ENCODE results near the gene ITPR1. TPM values are rescaled to one million over a fixed set of nuclear protein-coding genes. Genes with fewer than 3 reads are reported as not detected.

The ITPR1 gene
- total RNA-seq, 4 donors from 2014 or later = 210 to 261 (median 232) TPM

GRCh38 chr3:4599612-4600011 is 106.5 kb downstream of the ITPR1 start:
- TF ChIP-seq CTCF (IDR thresholded peaks at IDR 0.05) = no peak
- TF ChIP-seq POLR2A (IDR thresholded peaks at IDR 0.05) = no peak
- DNase-seq = no peak

GRCh38 chr3:4600493-4600892 is 107.3 kb downstream of the ITPR1 start:
- TF ChIP-seq CTCF (IDR thresholded peaks at IDR 0.05) = no peak
- TF ChIP-seq POLR2A (IDR thresholded peaks at IDR 0.05) = no peak
- WGBS, 2 donors = 68 to 90% methylated on average over 6 of the region's 6 CpGs
- Histone ChIP-seq H3K36me3 (no peaks in the 10 kb centered on the region), H3K27ac (no peak overlapping the region), H3K9me3 (no peaks in the 10 kb centered on the region), H3K4me1 (peaks cover 21 to 27% of the 10 kb centered on the region in 2 donors), H3K27me3 (no peaks in the 10 kb centered on the region), H3K4me3 (replicated peaks in 1 of 3) (no peak overlapping the region)
- intact Hi-C loops (cut with DNase I) = no loop called here
- no peak for DNase-seq

More at GRCh38 chr3:4599612-4600011, 106.5 kb downstream of the ITPR1 start:
- Histone ChIP-seq H3K9me3 (no peaks in the 10 kb centered on the region), H3K27ac (no peak overlapping the region), H3K36me3 (no peaks in the 10 kb centered on the region), H3K4me3 (replicated peaks in 1 of 3) (no peak overlapping the region), H3K27me3 (no peaks in the 10 kb centered on the region), H3K4me1 (peaks cover 26 to 32% of the 10 kb centered on the region in 2 donors)
- WGBS, 2 donors = 86 to 88% methylated on average over 4 of the region's 4 CpGs
- intact Hi-C loops (cut with DNase I) = no loop called here

- TF ChIP-seq POLR2A (IDR thresholded peaks at IDR 0.05) (no peak), CTCF (IDR thresholded peaks at IDR 0.05) (no peak)
- Histone ChIP-seq H3K27ac (no peak overlapping the region), H3K4me3 (replicated peaks in 1 of 3) (no peak overlapping the region), H3K36me3 (no peaks in the 10 kb centered on the region), H3K9me3 (no peaks in the 10 kb centered on the region), H3K4me1 (peaks cover 13 to 18% of the 10 kb centered on the region in 2 donors), H3K27me3 (no peaks in the 10 kb centered on the region)
- DNase-seq = no peak
- 82% methylated on average over 3 of the region's 3 CpGs for WGBS, 2 donors
- intact Hi-C loops (cut with DNase I) = no loop called here
These were observed 108.7 kb downstream of the ITPR1 start for GRCh38 chr3:4601892-4602291.

GRCh38 chr3:4604693-4605092 is 111.5 kb downstream of the ITPR1 start:
- intact Hi-C loops (cut with DNase I) = no loop called here
- Histone ChIP-seq H3K9me3 (no peaks in the 10 kb centered on the region), H3K4me1 (peaks cover 5 to 11% of the 10 kb centered on the region in 2 donors), H3K36me3 (no peaks in the 10 kb centered on the region), H3K27ac (no peak overlapping the region), H3K27me3 (no peaks in the 10 kb centered on the region), H3K4me3 (replicated peaks in 1 of 3) (no peak overlapping the region)
- TF ChIP-seq POLR2A (IDR thresholded peaks at IDR 0.05) (no peak), CTCF (IDR thresholded peaks at IDR 0.05) (no peak)
- no peak for DNase-seq
- WGBS, 2 donors = 92 to 95% methylated on average over 5 of the region's 5 CpGs

GRCh38 chr3:4606911-4607310 is 113.8 kb downstream of the ITPR1 start:
- H3K4me1 ChIP-seq = peaks cover 5 to 16% of the 10 kb centered on the region in 2 donors
- TF ChIP-seq CTCF (IDR thresholded peaks at IDR 0.05) (no peak), POLR2A (IDR thresholded peaks at IDR 0.05) (no peak)
- intact Hi-C loops (cut with DNase I) = no loop called here
- no peak overlapping the region for H3K4me3 ChIP-seq (replicated peaks in 1 of 3)
- no peak for DNase-seq
- no peaks in the 10 kb centered on the region for H3K27me3 ChIP-seq
- 60 to 62% methylated on average over 4 of the region's 4 CpGs for WGBS, 2 donors
- no peaks in the 10 kb centered on the region for H3K9me3 ChIP-seq
- H3K27ac ChIP-seq = peak overlapping the region in 1 of 3 donors; percentile 19
- no peaks in the 10 kb centered on the region for H3K36me3 ChIP-seq

Data from thyroid gland (tissue), 4 donors.